ENCODE measurements around the gene INF2. TPM values are rescaled to one million over a fixed set of nuclear protein-coding genes. Genes with fewer than 3 reads are reported as not detected.
"Not testable (repeated sequence)": the region's sequence is repeated elsewhere in the genome, so short reads cannot be mapped to it uniquely, and the experiment has no call there.

INF2 gene
- total RNA-seq, 1 experiment from 2014 or later: 70.9 TPM

DNA sequence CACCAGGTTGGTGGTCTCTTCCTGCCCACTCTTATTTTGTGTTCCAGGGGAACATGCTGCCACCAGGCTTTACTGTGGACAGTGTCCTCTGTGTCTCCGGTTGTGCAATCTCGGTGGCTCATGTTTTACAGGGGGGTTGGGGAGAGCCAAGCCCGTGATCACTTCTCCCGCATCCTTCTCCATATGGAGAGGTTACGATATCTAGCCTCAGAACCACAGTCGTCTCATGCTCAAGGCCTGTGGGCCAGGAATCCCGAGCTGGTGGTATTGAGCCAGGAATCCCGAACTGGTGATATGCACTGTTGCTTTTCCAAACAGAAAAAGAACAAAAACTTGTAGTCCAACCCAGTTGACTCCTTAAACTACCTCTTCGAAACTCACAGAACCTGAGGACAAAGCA is 37.0 kb upstream of the INF2 start:
- TF ChIP-seq CTCF (conservative IDR thresholded peaks at IDR 0.05; ENCODE audit: low read depth, low read length): no peak
- no peak overlapping the region for H3K27ac ChIP-seq (ENCODE audit: low read depth, low read length, poor library complexity, severe bottlenecking)
- POLR2A ChIA-PET (ENCODE audit: low non-redundant PET): no interaction called here
- intact Hi-C loops (cut with micrococcal nuclease; ENCODE audit: unreplicated experiment): no loop called here
- H3K4me1 ChIP-seq (ENCODE audit: insufficient read depth, low read length, poor library complexity, severe bottlenecking): no peaks in the 10 kb centered on the region
- CTCF ChIA-PET: no interaction called here
- H3K36me3 ChIP-seq (ENCODE audit: insufficient read depth, low read length, poor library complexity, severe bottlenecking): no peaks in the 10 kb centered on the region
- no peaks in the 10 kb centered on the region for H3K9me3 ChIP-seq (ENCODE audit: low read depth, low read length, poor library complexity, severe bottlenecking)
- no TSS peak for BruUV-seq (replicated peaks)
- H3K4me3 ChIP-seq (ENCODE audit: low read depth, low read length, poor library complexity, severe bottlenecking): no peak overlapping the region
- H3K27me3 ChIP-seq (replicated peaks; ENCODE audit: insufficient read depth, low read depth, low read length, poor library complexity): no peaks in the 10 kb centered on the region
- DNase-seq (ENCODE audit: low spot score): no peak

- H3K27me3 ChIP-seq (replicated peaks; ENCODE audit: insufficient read depth, low read depth, low read length, poor library complexity); CTCF ChIA-PET; H3K9me3 ChIP-seq (ENCODE audit: low read depth, low read length, poor library complexity, severe bottlenecking); H3K4me3 ChIP-seq (ENCODE audit: low read depth, low read length, poor library complexity, severe bottlenecking); DNase-seq (ENCODE audit: low spot score); H3K4me1 ChIP-seq (ENCODE audit: insufficient read depth, low read length, poor library complexity, severe bottlenecking); H3K27ac ChIP-seq (ENCODE audit: low read depth, low read length, poor library complexity, severe bottlenecking); BruUV-seq (replicated peaks); H3K36me3 ChIP-seq (ENCODE audit: insufficient read depth, low read length, poor library complexity, severe bottlenecking); intact Hi-C loops (cut with micrococcal nuclease; ENCODE audit: unreplicated experiment): not testable (repeated sequence)
- POLR2A ChIA-PET (ENCODE audit: low non-redundant PET): interaction anchor here (0.6 kb wide), 1 partner anchor 902 kb away, joined by 3 read pairs; no protein-coding TSS in a partner anchor
These were observed 36.1 kb upstream of the INF2 start for GRCh38 chr14:104653130-104653920.

- intact Hi-C loops (cut with micrococcal nuclease; ENCODE audit: unreplicated experiment): no loop called here
- CTCF ChIA-PET: no interaction called here
- H3K4me3 ChIP-seq (ENCODE audit: low read depth, low read length, poor library complexity, severe bottlenecking): no peak overlapping the region
These were observed 35.3 kb upstream of the INF2 start for GRCh38 chr14:104654119-104654518.

More at GRCh38 chr14:104654119-104654518, 35.3 kb upstream of the INF2 start:
- Histone ChIP-seq H3K27ac (ENCODE audit: low read depth, low read length, poor library complexity, severe bottlenecking) (no peak overlapping the region), H3K27me3 (replicated peaks; ENCODE audit: insufficient read depth, low read depth, low read length, poor library complexity) (no peaks in the 10 kb centered on the region), H3K36me3 (ENCODE audit: insufficient read depth, low read length, poor library complexity, severe bottlenecking) (no peaks in the 10 kb centered on the region), H3K9me3 (ENCODE audit: low read depth, low read length, poor library complexity, severe bottlenecking) (no peaks in the 10 kb centered on the region), H3K4me1 (ENCODE audit: insufficient read depth, low read length, poor library complexity, severe bottlenecking) (no peaks in the 10 kb centered on the region)
- POLR2A ChIA-PET (ENCODE audit: low non-redundant PET): interaction anchor here (0.6 kb wide), 1 partner anchor 903 kb away, joined by 3 read pairs; no protein-coding TSS in a partner anchor
- BruUV-seq (replicated peaks): no TSS peak
- no peak for DNase-seq (ENCODE audit: low spot score)
- TF ChIP-seq EZH2 (IDR thresholded peaks at IDR 0.05; ENCODE audit: borderline replicate concordance, low read depth, low read length, poor library complexity, severe bottlenecking) (no peak), CTCF (conservative IDR thresholded peaks at IDR 0.05; ENCODE audit: low read depth, low read length) (no peak)
